NCI-H748 (cell line): ENCODE data around the gene SLC4A3.
"Not testable (repeated sequence)": the region's sequence is repeated elsewhere in the genome, so short reads cannot be mapped to it uniquely, and the experiment has no call there.

ENCODE experiments used
- DNase-seq: peaks from one replicate; lab custom pipeline; 2025; ENCODE audit not compliant: unreplicated experiment; lab: John Stamatoyannopoulos, UW

Gene SLC4A3

DNA sequence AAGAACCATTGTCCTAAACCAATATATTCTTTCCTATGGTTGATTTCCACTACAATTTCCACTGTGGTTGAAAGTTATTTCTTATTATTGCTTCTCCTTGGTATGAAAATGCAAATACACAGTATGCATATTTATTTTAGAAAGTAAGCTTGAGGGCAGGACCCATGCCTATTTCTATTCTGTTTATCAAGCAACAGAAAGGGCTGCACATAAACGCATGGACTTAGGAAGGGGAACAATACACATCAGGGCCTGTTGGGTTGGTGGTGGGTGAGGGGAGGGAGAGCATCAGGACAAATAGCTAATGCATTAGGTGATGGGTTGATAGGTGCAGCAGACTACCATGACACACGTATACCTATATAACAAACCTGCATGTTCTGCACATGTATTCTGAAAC is 20.7 kb downstream of the SLC4A3 start:
- DNase-seq = no peak

DNA sequence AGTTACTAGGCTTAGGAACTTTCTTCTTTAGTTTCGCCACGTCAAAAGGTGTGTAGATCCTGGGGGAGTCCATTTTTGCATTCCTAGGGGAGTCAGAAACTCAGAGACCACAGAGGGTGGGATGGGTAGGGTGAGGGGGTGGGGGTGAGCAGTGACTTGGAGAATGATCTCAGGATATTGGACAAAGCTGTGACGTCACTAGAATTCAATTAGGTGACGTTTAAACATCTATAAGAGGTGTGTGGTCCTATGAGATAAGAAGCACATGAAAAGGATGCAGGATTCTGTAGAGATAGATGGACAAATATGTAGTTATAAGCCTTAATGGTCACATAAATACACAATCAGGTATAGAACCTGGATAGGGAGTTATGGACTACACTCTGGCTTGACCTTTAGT is 21.5 kb downstream of the SLC4A3 start:
- DNase-seq = no peak

DNA sequence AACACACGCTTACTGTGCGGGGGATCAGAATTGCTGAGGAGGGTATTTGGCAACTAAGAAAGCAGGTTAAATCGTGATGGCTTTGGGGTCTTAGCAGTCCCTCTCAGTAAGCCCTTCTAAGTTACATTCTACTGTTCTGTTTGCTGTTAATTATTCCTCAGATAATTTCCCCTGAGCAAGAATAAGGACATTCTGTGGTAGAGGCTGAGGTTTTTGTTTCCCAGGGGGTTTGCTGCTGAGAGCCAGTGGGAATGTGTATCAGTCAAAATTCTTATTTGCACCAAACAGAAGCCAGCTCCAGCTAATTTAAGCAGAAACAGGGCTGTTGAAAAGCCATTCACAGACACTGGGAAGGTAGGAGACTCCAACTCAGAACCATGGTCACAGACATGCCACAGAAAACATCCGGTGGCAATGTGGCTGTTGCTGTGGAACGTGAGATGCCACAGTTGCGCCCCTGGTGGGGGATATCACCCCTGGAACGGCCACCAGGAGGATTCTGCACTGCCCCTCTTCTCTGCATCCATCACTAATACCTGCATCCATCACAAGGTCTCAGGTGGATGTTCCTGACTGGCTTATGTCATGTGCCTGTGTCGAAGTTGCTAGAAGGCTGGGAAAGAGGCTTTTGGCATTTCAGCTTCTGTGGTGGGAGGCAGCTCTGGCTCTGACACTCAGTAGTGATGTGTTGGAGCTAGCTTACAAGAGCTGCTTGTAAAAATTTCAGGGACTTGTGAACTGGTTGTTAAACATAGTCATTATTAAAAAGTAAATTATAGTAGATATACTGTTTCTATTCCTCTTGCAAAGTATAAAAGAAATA is 23.2 kb downstream of the SLC4A3 start:
- no peak for DNase-seq

DNA sequence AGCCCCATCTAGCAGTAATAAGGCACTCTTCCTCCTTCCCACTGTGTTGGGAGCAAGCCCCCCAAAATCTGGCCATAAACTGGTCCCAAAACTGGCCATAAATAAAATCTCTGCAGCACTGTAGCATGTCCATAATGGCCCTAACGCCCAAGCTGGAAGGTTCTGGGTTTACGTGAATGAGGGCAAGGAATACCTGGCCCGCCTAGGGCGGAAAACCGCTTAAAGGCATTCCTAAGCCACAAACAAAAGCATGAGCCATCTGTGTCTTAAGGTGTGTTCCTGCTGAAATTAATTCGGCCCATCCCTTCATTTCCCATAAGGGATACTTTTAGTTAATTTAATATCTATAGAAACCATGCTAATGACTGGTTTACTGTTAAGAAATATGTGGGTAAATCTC is 24.2 kb downstream of the SLC4A3 start:
- not testable (repeated sequence) for DNase-seq

DNA sequence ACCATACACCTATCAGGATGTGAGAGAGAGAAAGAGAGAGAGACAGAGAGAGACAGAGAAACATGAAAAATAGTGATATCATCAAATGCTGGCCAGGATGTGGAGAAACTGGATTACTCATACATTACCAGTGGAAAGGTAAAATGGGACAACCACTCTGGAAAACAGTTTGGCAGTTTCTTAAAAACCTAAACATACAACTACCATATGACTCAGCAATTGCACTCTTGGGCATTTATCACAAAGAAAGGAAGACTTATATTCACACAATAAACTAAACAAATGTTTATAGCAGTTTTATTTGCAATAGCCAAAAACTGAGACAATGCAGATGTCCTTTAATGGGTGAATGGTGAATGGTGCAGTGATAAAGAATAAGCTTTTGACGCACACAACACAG is 29.1 kb downstream of the SLC4A3 start:
- no peak for DNase-seq

DNA sequence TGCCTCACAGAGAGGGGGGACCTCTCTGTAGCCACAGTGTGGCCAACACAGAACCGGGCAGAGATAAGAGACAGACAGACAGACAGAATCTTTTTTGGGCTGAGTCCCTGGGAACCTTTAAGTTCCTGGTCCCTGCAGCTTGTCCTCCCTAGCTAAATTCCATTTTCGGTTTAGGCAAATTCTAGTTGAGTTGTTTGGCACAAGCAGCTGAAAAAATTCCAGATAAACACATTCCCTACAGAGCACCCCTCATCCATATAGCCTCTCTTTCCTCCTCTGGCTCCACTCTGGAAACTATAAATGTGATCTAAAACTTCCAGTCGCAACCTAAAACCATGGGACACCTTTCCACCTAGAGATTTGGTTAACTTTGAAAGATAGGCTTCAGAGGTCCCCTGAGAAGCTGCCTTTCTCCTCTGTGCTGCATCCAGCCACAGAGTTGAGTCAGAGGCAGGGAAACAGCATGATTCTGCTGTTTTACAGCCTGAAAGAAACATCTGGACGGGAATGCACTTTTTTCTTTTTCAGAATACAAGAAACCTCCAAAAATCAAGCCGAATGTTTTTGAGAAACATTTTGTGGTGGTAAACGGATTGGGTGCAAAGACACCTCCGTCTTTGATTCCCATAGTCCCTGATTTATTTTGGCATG is 30.9 kb downstream of the SLC4A3 start:
- DNase-seq = no peak

DNA sequence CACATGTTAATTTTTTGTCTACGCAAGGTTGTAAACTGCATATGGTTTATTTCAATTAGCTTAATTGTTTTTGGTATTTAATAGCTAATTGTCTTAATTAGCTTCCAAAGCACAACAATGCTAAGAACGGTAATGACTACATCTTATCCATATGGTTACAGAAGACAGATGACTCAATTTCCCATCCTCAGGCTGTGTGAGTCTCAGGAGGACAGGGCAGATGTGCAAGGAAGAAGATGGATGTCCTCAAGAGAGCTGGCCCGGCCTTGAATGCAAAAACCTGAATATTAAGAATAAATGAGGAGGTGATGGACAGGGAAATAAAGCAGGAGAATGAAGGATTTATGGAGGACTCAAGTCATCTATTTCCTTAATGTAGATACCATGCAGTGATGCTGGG is 31.4 kb downstream of the SLC4A3 start:
- no peak for DNase-seq

DNA sequence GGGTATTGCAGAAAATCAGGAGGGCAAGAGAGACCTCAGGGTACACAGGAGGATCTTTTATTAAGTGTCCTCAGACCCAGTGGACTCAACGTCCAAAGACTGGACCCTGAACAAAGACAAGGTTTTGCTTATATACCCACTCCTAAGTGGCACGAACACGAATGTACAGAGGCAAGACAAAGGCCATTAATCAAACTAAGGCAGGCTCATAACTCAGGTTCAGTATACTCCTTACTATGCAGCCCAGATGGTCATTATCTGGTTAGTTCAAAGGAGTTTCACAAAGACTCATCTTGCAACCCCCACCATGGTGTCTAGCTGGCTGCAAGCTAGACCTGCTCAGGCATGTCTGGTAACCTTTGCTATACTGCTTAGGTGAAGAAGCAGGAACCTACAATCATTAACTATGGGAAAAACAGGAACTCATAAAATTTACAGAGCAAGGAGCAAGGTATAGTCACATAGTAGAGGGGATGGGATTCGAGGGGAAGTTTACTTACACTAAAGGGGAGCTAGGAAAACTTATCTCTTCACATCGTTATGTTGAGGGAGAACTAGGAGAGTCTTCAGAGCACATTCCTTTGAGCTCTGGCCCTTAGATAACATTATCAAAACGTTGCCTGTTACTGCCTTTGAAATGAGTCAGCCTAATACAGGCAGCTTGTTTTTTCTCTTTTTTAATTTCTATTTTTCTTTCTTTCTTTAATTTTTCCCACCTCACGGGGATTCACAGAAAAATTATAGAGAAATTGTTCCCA is 33.9 kb downstream of the SLC4A3 start:
- DNase-seq = no peak

DNA sequence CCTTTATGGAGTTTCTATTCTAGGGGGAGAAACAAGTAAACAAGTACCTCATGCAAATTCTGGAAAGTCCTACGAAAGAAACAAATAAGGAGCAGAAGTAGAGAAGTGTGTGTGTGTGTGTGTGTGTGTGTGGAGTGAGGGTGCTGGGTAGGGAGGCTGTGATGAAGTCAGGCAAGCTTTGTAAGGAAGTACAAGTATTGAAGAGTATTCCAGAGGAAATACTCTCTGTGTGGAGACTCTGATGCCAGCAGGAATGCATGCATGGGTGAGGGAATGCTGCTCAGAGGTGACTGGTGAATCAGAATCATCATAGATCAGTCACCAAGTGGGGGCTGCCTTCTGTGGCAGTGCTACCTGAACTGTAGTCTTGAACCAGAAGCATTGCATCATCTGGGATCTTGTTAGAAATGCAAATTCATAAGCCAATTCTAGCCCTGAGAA is 34.5 kb downstream of the SLC4A3 start:
- no peak for DNase-seq

DNA sequence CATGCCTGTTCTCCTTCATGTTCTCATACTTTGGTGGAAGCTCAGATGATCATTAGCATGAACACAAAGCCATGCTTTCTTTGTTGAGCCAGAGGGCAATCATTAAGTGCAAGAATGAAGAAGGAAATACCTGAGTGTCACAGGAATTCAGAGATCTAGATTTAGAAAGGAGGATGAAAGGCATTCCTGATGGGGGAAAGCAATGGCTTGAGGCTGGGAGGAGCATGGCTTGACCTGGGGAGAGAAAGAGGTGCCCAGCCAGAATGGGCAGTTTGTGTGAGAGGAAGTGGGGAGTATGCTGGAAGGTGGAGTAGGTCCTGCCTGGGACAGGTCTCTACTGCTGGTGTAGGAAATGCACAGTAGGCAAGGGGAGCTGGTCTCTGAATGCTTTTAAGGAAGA is 35.1 kb downstream of the SLC4A3 start:
- no peak for DNase-seq

DNA sequence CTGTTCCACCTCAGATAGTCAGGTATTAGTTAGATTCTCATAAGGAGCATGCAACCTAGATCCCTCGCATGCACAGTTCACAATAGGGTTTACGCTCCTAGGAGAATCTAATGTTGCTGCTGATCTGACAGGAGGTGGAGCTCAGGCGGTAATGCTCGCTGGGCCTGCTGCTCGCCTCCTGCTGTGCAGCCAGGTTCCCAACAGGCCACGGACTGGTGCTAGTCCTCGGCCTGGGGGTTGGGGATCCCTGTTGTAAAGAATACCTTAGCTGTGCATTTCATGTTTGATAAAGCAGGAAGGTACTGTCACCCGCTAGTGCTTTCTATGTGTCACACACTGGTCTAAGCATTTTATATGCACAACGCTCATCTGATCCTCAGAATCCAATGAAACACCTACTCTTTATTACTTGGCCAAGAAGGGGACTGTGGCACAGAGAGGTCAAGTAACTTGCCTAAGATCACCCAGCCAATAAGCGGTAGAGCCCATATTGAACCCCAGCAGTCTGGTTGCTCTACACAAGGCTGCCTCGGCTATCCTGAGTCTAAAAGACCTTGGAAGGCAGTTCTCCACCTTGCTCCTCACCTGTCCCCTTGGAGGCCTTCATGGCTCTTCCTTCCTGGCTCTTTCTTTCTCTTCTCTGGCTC is 35.8 kb downstream of the SLC4A3 start:
- no peak for DNase-seq

DNA sequence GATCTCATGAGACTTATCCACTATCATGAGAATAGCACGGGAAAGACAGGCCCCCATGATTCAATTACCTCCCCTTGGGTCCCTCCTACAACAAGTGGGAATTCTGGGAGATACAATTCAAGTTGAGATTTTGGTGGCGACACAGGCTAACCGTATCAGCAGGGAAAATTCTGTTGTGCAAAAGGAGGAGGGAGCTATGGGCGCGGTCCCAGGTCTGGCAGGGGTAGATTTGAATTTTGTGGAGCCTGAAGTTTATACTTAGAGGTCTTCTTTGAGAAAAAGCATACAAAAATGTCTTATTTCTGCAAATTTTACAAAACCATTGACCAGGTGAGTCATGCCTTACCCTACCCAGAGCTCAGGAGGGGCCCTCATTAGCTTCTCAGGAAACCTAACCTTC is 36.6 kb downstream of the SLC4A3 start:
- DNase-seq = no peak

DNA sequence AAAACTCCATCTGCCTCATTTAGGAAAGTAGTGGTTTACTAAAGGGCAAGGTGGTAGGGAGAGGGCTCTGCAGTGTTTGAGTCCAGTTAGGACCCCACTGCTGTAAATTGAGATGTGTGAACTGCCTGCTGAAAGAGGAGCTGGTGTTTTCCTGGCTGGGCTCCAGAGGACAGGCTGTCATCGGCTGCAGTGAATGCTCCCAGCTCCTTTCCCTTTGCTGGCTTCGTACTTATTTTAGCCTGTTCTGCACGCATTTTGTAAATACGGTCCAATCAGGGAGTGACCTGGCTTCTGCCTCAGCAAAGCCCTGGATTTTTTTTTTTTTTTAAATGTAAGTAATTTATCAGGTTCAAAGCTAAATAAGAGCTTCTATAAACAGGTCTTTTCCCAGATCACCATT is 37.5 kb downstream of the SLC4A3 start:
- no peak for DNase-seq

DNA sequence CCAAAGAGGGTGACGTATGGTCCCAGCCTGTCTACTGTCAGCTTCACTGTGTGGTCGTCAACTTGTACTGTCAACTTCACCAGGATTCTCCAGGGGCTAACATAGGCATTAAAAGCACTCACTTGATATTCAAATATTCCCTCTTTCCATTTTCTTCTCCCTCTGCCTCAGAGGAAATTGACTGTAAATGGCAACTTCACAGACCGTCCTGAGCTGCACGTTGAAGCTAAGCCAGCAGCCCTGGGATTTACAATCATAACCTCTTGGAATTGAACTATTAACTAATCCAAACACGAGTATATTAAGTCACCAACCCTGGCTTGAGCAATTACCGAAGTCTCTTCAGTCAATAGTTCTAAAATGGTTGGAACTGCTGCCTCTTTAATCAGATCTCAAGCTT is 38.5 kb downstream of the SLC4A3 start:
- no peak for DNase-seq

DNA sequence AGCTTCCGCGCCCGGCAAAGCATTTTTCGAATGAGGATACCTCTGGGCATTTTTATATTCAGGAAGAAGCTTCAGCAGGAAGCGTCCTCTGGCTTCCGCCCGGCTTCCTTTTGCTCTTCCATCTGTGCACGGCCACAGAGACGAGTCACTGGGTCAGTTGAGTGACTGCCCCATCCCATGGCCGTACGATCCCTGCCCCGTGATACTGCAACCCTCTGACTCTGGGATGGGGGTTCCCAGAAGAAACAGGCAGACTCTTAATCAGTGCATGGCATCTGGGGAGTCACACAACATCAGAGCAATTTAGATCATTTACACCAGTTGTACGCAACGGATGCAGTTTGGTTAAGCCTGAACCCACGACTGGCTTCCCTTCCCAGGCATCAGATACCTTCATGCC is 40.9 kb downstream of the SLC4A3 start:
- DNase-seq = no peak

DNA sequence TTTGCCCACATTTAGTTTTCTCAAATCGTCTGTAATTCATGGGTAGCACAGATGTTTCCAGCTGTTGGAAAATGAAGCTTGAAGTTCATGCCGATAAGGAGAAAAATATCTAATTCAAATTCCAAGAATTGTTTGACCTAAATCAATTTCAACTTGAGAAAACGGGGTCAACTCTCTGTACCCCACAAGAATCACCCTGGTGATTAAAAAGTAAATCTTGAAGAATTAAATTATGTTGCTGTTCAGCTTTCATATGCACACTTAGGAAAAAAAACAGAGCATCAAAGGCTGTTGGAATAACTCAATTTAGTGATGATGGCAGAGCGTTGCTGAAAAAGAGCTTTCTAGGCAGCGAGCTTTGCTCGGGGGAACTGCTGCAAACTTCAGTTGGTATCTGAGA is 43.0 kb downstream of the SLC4A3 start:
- DNase-seq = no peak

DNA sequence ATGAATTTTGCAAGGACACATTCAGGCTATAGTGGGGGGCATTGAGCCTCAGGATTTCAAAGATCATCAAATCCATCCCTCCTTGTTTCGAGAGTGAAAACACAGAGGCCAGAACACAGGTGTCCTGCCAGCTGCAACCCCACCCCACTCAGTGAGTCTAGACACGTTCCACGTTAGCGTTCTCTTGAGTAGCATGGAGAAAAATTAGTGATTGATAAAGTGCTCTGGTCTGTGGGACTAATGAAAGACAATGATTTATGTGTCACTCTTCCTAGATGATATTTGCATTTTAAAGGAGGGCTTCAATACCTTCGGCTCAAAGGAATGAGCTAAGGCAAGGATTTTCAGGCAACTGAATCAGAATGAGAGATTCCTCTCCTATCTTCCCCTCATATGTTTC is 43.8 kb downstream of the SLC4A3 start:
- DNase-seq = no peak

DNA sequence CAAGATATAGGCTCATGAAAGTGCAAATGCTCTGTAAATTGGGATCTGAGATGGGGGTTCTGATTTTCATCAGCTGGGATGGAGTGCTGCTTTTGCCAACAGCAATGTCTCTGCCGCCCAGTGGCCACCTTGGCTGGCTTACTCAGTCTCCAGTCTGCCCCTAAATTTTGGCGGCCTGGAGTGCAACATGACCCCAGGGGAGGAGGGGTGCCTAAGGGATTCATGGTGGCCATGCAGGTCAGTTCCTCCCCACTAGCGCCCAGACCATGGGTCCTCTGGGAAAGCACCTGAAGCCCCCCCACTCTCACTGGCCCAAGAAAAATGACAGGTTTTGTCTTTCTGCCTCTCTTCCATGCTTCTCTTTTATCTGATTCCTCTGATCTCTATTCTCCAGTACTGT is 45.0 kb downstream of the SLC4A3 start:
- no peak for DNase-seq

DNA sequence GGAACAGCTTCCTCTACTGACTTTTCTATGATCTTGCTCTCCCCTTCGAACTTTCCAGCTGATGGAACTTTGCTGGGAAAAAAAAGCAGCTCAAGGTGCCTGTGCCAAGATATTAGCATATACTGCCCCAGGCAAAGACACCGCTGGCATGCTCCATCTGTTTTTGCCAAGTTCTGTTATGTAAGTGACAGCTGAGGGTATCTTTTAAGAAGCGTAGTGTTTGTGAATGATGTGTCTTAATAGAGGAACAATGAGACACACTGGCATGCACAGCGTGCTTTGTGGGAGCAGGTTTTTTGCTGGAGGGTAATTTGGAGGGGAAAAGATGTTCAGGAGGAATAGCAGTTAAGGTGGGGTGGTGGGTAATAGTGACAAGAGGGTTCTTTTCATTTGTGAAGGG is 47.8 kb downstream of the SLC4A3 start:
- no peak for DNase-seq

DNA sequence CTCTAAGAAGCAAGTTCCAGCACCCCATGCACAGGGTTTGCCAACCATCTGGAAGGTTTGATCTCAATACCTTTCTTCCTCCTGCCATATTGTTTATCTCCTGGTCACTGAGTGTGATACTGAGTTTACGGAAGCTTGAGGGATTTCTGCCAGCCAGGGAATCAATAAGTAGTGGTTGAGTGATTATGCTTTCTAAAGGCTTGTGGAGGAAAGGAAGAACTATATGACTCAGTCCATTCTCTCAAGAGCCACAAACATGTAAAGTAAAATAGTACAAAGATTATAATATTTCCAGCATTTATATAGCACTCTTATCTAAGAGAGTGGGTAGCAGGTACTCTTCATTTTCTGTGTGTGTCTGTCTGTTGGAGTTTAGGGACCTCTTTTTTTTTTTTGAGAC is 49.2 kb downstream of the SLC4A3 start:
- no peak for DNase-seq

DNA sequence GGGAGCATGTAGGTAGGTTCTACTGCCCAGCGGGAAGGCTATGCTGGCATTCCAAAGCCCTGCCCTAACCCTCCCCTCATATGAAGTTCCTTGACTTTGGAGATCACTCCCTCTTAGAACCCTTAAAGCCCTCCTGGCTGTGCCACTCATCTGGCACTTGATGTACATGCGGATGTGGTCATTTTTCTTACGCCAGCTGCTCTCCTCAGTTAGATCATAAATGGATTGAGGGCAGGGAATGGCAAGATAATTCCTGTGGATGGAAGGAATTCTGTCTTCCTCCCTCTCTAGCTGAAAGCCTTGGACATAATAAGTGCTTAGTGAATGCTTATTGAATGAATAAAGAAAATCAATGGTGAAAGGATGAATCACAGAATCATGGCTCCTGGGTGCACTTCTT is 51.6 kb downstream of the SLC4A3 start:
- no peak for DNase-seq

DNA sequence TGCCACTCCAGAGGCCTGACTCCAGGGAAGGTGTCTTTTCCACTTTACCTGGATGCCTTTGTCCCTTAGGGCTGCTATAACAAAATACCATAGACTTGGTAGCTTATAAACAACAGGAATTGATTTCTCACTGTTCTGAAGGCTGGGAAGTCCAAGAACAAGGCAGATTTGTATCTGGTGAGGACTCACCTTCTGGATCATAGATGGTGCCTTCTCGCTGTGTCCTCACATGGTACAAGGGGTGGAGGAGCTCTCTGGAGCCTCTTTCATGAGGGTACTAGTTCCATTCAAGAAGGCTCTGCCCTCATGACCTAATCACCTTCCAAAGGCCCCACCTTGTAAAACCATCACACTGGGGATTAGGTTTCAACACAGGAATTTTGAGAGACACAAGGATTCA is 52.1 kb downstream of the SLC4A3 start:
- DNase-seq = no peak
